ENCODE results near the gene VPS37D. TPM values are rescaled to one million over a fixed set of nuclear protein-coding genes. Genes with fewer than 3 reads are reported as not detected.

Gene VPS37D
- total RNA-seq, 1 experiment from 2014 or later = 4.4 TPM

GRCh38 chr7:73635428-73636200 is 32.0 kb upstream of the VPS37D start:
- intact Hi-C loops (cut with micrococcal nuclease; ENCODE audit: unreplicated experiment) = no loop called here
- ChIA-PET POLR2A (no interaction called here), CTCF (interaction anchor here (0.7 kb wide), 1 partner anchor 90 kb away, joined by 3 read pairs; no protein-coding TSS in a partner anchor)
- BruUV-seq (replicated peaks) = no TSS peak
- in situ Hi-C loops (cut with HindIII; ENCODE audit: low pct_unique_long_range_greater_than_20kb, low sequenced_read_pairs) = no loop called here
- Histone ChIP-seq H3K36me3 (ENCODE audit: control insufficient read depth, insufficient read depth, low read length) (no peaks in the 10 kb centered on the region), H3K4me3 (ENCODE audit: low read depth in 2 of 2, low read length in 2 of 2) (no peak overlapping the region), H3K9me3 (ENCODE audit: control insufficient read depth, insufficient read depth, low read depth, low read length) (no peaks in the 10 kb centered on the region), H3K27me3 (ENCODE audit: control insufficient read depth, insufficient read depth, low read length) (no peaks in the 10 kb centered on the region), H3K4me1 (ENCODE audit: control insufficient read depth, insufficient read depth, low read length) (peaks cover 3% of the 10 kb centered on the region; the same call in 1 of the 2 replicates), H3K27ac (ENCODE audit: low read length) (no peak overlapping the region)
- DNase-seq (ENCODE audit: low read depth, low spot score) (no peak), ATAC-seq (peak; percentile 18; the same call in 1 of the 2 replicates)
- TF ChIP-seq TCF7L2 (IDR thresholded peaks at IDR 0.05; ENCODE audit: low read depth, low read length) = no peak
- no peak for TF ChIP-seq POLR2AphosphoS5 (IDR thresholded peaks at IDR 0.05; ENCODE audit: low read depth, low read length)
- TF ChIP-seq, protein P1, sequence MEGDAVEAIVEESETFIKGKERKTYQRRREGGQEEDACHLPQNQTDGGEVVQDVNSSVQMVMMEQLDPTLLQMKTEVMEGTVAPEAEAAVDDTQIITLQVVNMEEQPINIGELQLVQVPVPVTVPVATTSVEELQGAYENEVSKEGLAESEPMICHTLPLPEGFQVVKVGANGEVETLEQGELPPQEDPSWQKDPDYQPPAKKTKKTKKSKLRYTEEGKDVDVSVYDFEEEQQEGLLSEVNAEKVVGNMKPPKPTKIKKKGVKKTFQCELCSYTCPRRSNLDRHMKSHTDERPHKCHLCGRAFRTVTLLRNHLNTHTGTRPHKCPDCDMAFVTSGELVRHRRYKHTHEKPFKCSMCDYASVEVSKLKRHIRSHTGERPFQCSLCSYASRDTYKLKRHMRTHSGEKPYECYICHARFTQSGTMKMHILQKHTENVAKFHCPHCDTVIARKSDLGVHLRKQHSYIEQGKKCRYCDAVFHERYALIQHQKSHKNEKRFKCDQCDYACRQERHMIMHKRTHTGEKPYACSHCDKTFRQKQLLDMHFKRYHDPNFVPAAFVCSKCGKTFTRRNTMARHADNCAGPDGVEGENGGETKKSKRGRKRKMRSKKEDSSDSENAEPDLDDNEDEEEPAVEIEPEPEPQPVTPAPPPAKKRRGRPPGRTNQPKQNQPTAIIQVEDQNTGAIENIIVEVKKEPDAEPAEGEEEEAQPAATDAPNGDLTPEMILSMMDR (IDR thresholded peaks at IDR 0.05) = no peak
- TF ChIP-seq SIN3A (IDR thresholded peaks at IDR 0.05; ENCODE audit: borderline replicate concordance, insufficient read depth, low read depth, low read length) = no peak
- no peak for TF ChIP-seq REST (IDR thresholded peaks at IDR 0.05; ENCODE audit: insufficient read depth in 1 of 2, low read depth in 2 of 2, low read length in 1 of 2)

GRCh38 chr7:73638911-73639310 is 28.7 kb upstream of the VPS37D start:
- no peak for DNase-seq (ENCODE audit: low read depth, low spot score)
- Histone ChIP-seq H3K4me1 (ENCODE audit: control insufficient read depth, insufficient read depth, low read length) (peaks cover 3% of the 10 kb centered on the region; the same call in 1 of the 2 replicates), H3K4me3 (ENCODE audit: low read depth in 2 of 2, low read length in 2 of 2) (no peak overlapping the region), H3K9me3 (ENCODE audit: control insufficient read depth, insufficient read depth, low read depth, low read length) (no peaks in the 10 kb centered on the region), H3K27ac (ENCODE audit: low read length) (no peak overlapping the region), H3K27me3 (ENCODE audit: control insufficient read depth, insufficient read depth, low read length) (no peaks in the 10 kb centered on the region), H3K36me3 (ENCODE audit: control insufficient read depth, insufficient read depth, low read length) (no peaks in the 10 kb centered on the region)
- no peak for ATAC-seq
- ChIA-PET POLR2A (no interaction called here), CTCF (no interaction called here)
- no peak for TF ChIP-seq SIN3A (IDR thresholded peaks at IDR 0.05; ENCODE audit: borderline replicate concordance, insufficient read depth, low read depth, low read length)
- TF ChIP-seq POLR2AphosphoS5 (IDR thresholded peaks at IDR 0.05; ENCODE audit: low read depth, low read length) = no peak
- TF ChIP-seq, protein P1 (IDR thresholded peaks at IDR 0.05) = no peak
- TF ChIP-seq REST (IDR thresholded peaks at IDR 0.05; ENCODE audit: insufficient read depth in 1 of 2, low read depth in 2 of 2, low read length in 1 of 2) = no peak
- intact Hi-C loops (cut with micrococcal nuclease; ENCODE audit: unreplicated experiment) = no loop called here
- no TSS peak for BruUV-seq (replicated peaks)
- in situ Hi-C loops (cut with HindIII; ENCODE audit: low pct_unique_long_range_greater_than_20kb, low sequenced_read_pairs) = no loop called here
